Activated naive CD4-positive, alpha-beta T cell treated with anti-CD3 and anti-CD28 coated beads for 36 hours (primary cell): ENCODE data around the gene PELI1. TPM values are rescaled to one million over a fixed set of nuclear protein-coding genes. Genes with fewer than 3 reads are reported as not detected.
"Not testable (repeated sequence)": the region's sequence is repeated elsewhere in the genome, so short reads cannot be mapped to it uniquely, and the experiment has no call there.

ENCODE experiments used
- CTCF ChIA-PET: fragments of 350-600 bp; sonication (Branson Sonifier 250); formaldehyde crosslinking; loops from one replicate; lab custom pipeline; 2021; ENCODE audit warnings: antibody characterized with exemption; lab: Charles Lee
- DNase-seq: peaks from one replicate; pipeline ENCODE4 v3.0.0-alpha.2; 2020
- H3K27ac Mint-ChIP-seq: one replicate; pipeline ENCODE4 v1.8.0; 2021; ENCODE audit warnings: mild to moderate bottlenecking, mixed read lengths
- H3K27me3 Mint-ChIP-seq: one replicate; pipeline ENCODE4 v1.8.0; 2021; ENCODE audit warnings: low read depth, mixed read lengths
- H3K36me3 Mint-ChIP-seq: one replicate; pipeline ENCODE4 v1.8.0; 2021; ENCODE audit warnings: low read depth, mixed read lengths
- H3K4me1 Mint-ChIP-seq: one replicate; pipeline ENCODE4 v1.8.0; 2021; ENCODE audit warnings: low read depth, mixed read lengths
- H3K4me3 Mint-ChIP-seq: one replicate; pipeline ENCODE4 v1.8.0; 2021; ENCODE audit warnings: mild to moderate bottlenecking, moderate library complexity, mixed read lengths
- H3K9me3 Mint-ChIP-seq: one replicate; pipeline ENCODE4 v1.8.0; 2021; ENCODE audit warnings: mixed read lengths
- intact Hi-C: fragments of 100-400 bp; cut with micrococcal nuclease; formaldehyde crosslinking; loops from one replicate; pipeline ENCODE4 v1.15.1; 2023
- total RNA-seq, 2 experiments: library from RNA; stranded (reverse); gene quantifications; one replicate each; pipeline ENCODE4 v1.2.3, GENCODE V29; 2021

Gene PELI1
- total RNA-seq, 2 experiments from 2014 or later = 25.7 to 28.0 TPM

DNA sequence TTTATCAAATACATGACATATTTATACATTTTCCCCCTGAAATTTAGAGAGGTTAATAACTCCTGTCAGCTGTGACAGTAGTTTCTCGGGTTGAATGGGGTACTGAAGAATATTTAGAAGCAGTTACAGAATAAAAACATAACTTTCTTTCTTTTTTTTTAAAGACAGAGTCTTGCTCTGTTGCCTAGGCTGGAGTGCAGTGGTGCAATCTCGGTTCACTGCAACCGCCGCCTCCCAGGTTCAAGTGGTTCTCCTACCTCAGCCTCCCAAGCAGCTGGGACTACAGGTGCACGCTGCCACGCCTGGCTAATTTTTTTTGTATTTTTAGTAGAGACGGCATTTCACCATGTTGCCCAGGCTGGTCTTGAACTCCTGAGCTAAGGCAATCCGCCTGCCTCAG lies 43.6 kb downstream of the PELI1 start:
- Mint-ChIP-seq H3K4me1 (peaks cover 47% of the 10 kb centered on the region), H3K36me3 (peaks cover 43% of the 10 kb centered on the region)
- H3K27ac Mint-ChIP-seq, H3K9me3 Mint-ChIP-seq, H3K4me3 Mint-ChIP-seq, DNase-seq, H3K27me3 Mint-ChIP-seq, intact Hi-C loops: not testable (repeated sequence)
- CTCF ChIA-PET = interaction anchor here (0.7 to 1.5 kb wide), 4 partner anchors 33 to 519 kb away, joined by 3 to 9 read pairs (median 4); no protein-coding TSS in a partner anchor

DNA sequence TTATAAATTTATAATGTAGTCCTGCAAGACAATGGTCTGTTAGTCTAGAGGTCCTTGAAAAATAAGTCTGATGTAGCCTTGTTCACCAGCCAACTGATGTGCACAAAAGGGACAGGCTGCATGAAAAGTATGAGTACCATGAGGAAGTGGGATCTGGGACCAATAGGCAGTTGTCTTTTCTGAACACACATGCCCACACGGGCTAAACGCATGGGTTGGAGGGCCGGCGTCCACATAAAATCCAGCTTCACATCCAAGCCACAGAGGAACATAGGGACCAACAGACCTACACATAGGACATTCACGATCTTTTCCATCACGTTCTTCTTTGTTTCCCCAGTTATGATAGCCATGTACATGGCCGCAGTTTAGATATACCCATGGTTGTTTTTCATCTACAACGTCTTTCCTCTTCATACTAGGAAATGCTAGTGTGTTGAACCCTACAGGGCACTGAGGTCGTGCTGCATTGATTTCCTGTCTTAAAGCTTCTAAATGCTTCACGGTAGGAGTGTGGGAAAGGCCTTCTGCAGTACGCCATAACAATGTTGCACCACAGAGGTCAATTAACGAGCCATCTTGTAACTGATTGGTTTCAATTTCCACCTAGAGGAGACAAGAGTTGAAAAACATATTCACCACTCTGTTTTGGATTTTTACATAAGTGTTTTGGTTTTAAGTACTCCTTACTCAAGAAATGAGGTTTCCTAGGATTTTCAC lies 49.4 kb downstream of the PELI1 start:
- intact Hi-C loops = no loop called here
- Mint-ChIP-seq H3K27me3 (no peaks in the 10 kb centered on the region), H3K27ac (no peak overlapping the region), H3K36me3 (peaks cover 64% of the 10 kb centered on the region), H3K9me3 (peaks cover 3% of the 10 kb centered on the region), H3K4me3 (no peak overlapping the region), H3K4me1 (peaks cover 17% of the 10 kb centered on the region)
- DNase-seq = no peak
- CTCF ChIA-PET = no interaction called here

GRCh38 chr2:64093341-64093740 lies 50.9 kb downstream of the PELI1 start:
- peaks cover 54% of the 10 kb centered on the region for H3K36me3 Mint-ChIP-seq
- H3K4me1 Mint-ChIP-seq = peaks cover 15% of the 10 kb centered on the region
- H3K27me3 Mint-ChIP-seq = no peaks in the 10 kb centered on the region
- no peak overlapping the region for H3K27ac Mint-ChIP-seq
- peaks cover 3% of the 10 kb centered on the region for H3K9me3 Mint-ChIP-seq
- intact Hi-C loops = no loop called here
- CTCF ChIA-PET = no interaction called here
- no peak for DNase-seq
- H3K4me3 Mint-ChIP-seq = no peak overlapping the region

- DNase-seq = no peak
- Mint-ChIP-seq H3K27ac (no peak overlapping the region), H3K9me3 (peaks cover 3% of the 10 kb centered on the region)
These were observed 51.7 kb downstream of the PELI1 start for GRCh38 chr2:64092502-64092901.

DNA sequence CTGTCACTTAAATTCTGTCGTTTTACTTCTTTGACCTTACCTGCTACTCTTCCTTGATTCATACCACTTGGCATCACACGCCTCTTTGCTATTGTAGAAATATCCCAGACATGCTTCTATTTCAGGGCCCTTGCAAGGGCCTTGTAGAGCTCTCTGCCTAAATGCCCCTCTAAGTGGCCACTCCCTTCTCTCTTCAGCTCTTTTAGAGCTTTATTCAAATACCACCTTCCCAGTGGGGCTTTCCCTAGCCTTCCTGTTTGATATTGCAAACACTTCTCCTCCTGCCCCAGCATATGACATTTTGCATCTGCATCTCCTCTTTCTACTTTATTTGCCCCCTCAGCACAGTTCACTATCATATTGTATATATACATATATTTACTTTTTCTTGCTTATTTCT lies 54.0 kb downstream of the PELI1 start:
- no peak overlapping the region for H3K4me3 Mint-ChIP-seq
- intact Hi-C loops = no loop called here
- no peaks in the 10 kb centered on the region for H3K27me3 Mint-ChIP-seq
- DNase-seq = peak; percentile 33
- peaks cover 32% of the 10 kb centered on the region for H3K36me3 Mint-ChIP-seq
- peaks cover 18% of the 10 kb centered on the region for H3K4me1 Mint-ChIP-seq
- CTCF ChIA-PET = interaction anchor here (0.8 kb wide), 1 partner anchor 10 kb away, joined by 4 read pairs; no protein-coding TSS in a partner anchor
- H3K9me3 Mint-ChIP-seq = no peaks in the 10 kb centered on the region
- H3K27ac Mint-ChIP-seq = no peak overlapping the region

More at GRCh38 chr2:64092502-64092901, 51.7 kb downstream of the PELI1 start:
- CTCF ChIA-PET = interaction anchor here (0.7 kb wide), 1 partner anchor 44 kb away, joined by 3 read pairs; no protein-coding TSS in a partner anchor
- intact Hi-C loops = no loop called here
- Mint-ChIP-seq H3K4me3 (no peak overlapping the region), H3K36me3 (peaks cover 49% of the 10 kb centered on the region), H3K27me3 (no peaks in the 10 kb centered on the region), H3K4me1 (peaks cover 15% of the 10 kb centered on the region)

DNA sequence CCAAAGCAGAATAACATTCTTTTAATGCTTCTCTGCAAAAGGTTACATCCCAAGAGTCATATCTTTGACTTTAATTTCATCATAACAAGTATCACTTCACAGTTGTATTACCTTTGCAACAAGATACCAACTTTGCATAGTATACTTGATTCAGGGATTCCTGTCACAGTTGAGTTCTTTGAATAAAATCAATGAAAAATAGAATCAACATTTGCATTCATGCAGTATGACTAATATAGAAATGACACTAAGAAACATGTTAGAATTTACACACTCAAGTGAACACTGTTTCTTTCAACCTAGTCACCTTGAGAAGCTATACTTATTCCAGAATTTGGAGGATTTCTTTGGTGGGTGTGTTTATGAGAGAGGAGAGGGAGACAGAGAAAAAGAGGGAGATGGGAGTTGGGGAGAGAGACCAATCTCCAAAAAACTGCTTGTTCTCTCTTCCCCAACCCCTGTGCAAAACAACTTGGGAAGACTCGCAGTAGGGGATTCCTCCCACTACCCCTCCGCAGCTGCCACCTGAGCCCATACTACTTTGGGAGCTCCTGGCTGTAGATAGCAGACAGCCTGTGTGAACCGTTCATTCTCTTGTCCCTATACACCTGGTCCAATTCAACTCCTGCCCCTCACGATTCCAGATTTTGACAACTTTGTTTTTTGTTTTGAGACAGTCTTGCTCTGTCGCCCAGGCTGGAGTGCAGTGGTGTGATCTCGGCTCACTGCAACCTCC lies 57.7 kb downstream of the PELI1 start:
- peaks cover 11% of the 10 kb centered on the region for H3K36me3 Mint-ChIP-seq
- no peak overlapping the region for H3K4me3 Mint-ChIP-seq
- intact Hi-C loops = loop anchor here (1.0 kb wide), 1 partner anchor 22 kb away; no protein-coding TSS in a partner anchor
- no peaks in the 10 kb centered on the region for H3K9me3 Mint-ChIP-seq
- peaks cover 16% of the 10 kb centered on the region for H3K4me1 Mint-ChIP-seq
- CTCF ChIA-PET = interaction anchor here (0.8 kb wide), 1 partner anchor 11 kb away, joined by 3 read pairs; no protein-coding TSS in a partner anchor
- H3K27ac Mint-ChIP-seq = no peak overlapping the region
- no peak for DNase-seq
- H3K27me3 Mint-ChIP-seq = no peaks in the 10 kb centered on the region

- CTCF ChIA-PET = interaction anchor here (1.1 kb wide), 1 partner anchor 245 kb away, joined by 5 read pairs; no protein-coding TSS in a partner anchor
- intact Hi-C loops = loop anchor here (1.0 kb wide), 1 partner anchor 22 kb away; no protein-coding TSS in a partner anchor
- Mint-ChIP-seq H3K27me3 (no peaks in the 10 kb centered on the region), H3K4me3 (no peak overlapping the region), H3K27ac (no peak overlapping the region), H3K9me3 (no peaks in the 10 kb centered on the region), H3K36me3 (peaks cover 6% of the 10 kb centered on the region), H3K4me1 (peaks cover 11% of the 10 kb centered on the region)
- no peak for DNase-seq
These were observed 58.3 kb downstream of the PELI1 start for GRCh38 chr2:64085936-64086335.

DNA sequence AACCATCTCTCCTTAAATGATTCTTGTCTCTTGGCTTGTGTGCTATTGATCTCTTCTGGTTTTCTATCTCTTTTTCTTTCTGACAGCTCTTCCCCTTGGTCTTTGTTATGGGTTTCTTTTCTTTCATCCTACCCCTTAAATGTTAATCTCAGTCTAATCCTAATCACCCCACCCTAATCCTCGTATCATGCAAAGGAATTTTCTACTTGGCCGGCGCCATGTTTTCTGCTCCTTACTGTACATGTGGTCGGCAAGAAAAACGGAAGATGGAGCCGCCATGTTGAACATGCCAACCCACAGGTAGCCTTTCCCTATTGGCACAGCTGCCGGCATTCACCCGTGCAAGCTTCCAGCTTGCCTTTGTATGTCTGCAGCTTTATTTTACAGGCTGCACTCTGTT lies 63.2 kb downstream of the PELI1 start:
- Mint-ChIP-seq H3K27ac (no peak overlapping the region), H3K4me1 (no peaks in the 10 kb centered on the region), H3K9me3 (no peaks in the 10 kb centered on the region), H3K36me3 (no peaks in the 10 kb centered on the region), H3K27me3 (no peaks in the 10 kb centered on the region), H3K4me3 (no peak overlapping the region)
- DNase-seq = no peak
- intact Hi-C loops = no loop called here
- CTCF ChIA-PET = interaction anchor here (1.2 kb wide), 2 partner anchors 10 to 34 kb away, joined by 3 to 4 read pairs; no protein-coding TSS in a partner anchor

DNA sequence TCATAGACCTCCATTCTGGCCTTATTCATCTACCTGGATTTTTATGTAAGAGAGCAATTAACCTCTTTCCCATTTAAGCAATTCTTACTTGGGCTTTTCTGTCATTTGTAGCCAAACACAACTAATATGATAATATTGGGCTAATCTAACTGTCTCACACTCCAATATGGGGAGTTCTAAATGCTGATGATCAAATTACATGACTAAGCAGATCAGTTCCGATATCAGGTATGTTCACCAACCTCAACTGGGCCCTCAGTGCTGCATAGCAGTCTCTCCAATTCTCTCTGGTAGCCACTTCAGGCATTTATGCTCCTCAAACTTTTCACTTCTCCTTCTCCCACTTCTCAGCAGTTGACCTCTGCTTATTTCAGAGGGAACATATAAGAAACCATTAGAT lies 64.0 kb downstream of the PELI1 start:
- H3K27me3 Mint-ChIP-seq = no peaks in the 10 kb centered on the region
- CTCF ChIA-PET = interaction anchor here (1.2 kb wide), 2 partner anchors 11 to 35 kb away, joined by 3 to 4 read pairs; no protein-coding TSS in a partner anchor
- H3K9me3 Mint-ChIP-seq = no peaks in the 10 kb centered on the region
- H3K4me1 Mint-ChIP-seq = no peaks in the 10 kb centered on the region
- H3K27ac Mint-ChIP-seq = no peak overlapping the region
- H3K4me3 Mint-ChIP-seq = no peak overlapping the region
- no peak for DNase-seq
- intact Hi-C loops = no loop called here
- no peaks in the 10 kb centered on the region for H3K36me3 Mint-ChIP-seq

GRCh38 chr2:64079688-64080087 lies 64.5 kb downstream of the PELI1 start:
- intact Hi-C loops, H3K9me3 Mint-ChIP-seq, H3K4me3 Mint-ChIP-seq, H3K4me1 Mint-ChIP-seq, H3K27me3 Mint-ChIP-seq, H3K36me3 Mint-ChIP-seq, H3K27ac Mint-ChIP-seq, DNase-seq: not testable (repeated sequence)
- CTCF ChIA-PET = interaction anchor here (1.2 kb wide), 1 partner anchor 35 kb away, joined by 3 read pairs; no protein-coding TSS in a partner anchor

GRCh38 chr2:64076828-64077227 lies 67.4 kb downstream of the PELI1 start:
- DNase-seq, CTCF ChIA-PET, H3K36me3 Mint-ChIP-seq, H3K4me3 Mint-ChIP-seq, intact Hi-C loops, H3K4me1 Mint-ChIP-seq, H3K9me3 Mint-ChIP-seq, H3K27ac Mint-ChIP-seq, H3K27me3 Mint-ChIP-seq: not testable (repeated sequence)

GRCh38 chr2:64074616-64075015 lies 69.6 kb downstream of the PELI1 start:
- H3K27me3 Mint-ChIP-seq, H3K4me1 Mint-ChIP-seq, H3K9me3 Mint-ChIP-seq, H3K4me3 Mint-ChIP-seq, H3K27ac Mint-ChIP-seq, intact Hi-C loops, DNase-seq, H3K36me3 Mint-ChIP-seq: not testable (repeated sequence)
- CTCF ChIA-PET = interaction anchor here (1.1 kb wide), 1 partner anchor 209 kb away, joined by 3 read pairs; no protein-coding TSS in a partner anchor
